Endothelial cell of umbilical vein (primary cell): ENCODE measurements around the gene UBXN2A. TPM values are rescaled to one million over a fixed set of nuclear protein-coding genes. Genes with fewer than 3 reads are reported as not detected.

Source experiments
- BruUV-seq: library from RNA; stranded (reverse); fragments of 400-500 nt; replicated peaks from 2 replicates; lab custom pipeline; 2021; lab: Mats Ljungman, UMichigan
- CTCF ChIA-PET: fragments of 300-600, 350-600 bp; sonication (Branson Sonifier 250); formaldehyde crosslinking; loops from one replicate; lab custom pipeline; 2021; ENCODE audit warnings: antibody characterized with exemption, inconsistent platforms; lab: Charles Lee
- POLR2A ChIA-PET: fragments of 300-600, 350-600 bp; sonication (Branson Sonifier 250); formaldehyde crosslinking; loops from one replicate; lab custom pipeline; 2021; ENCODE audit warnings: antibody characterized with exemption, inconsistent platforms; lab: Charles Lee
- DNase-seq: peaks from one replicate; pipeline ENCODE4 v3.0.0-alpha.2; 2011; ENCODE audit warnings: low read depth, low spot score
- FAIRE-seq: peaks from 2 replicates; lab custom pipeline; 2011; peaks lifted over from hg19 to GRCh38; lab: Jason Lieb, UNC
- H2AFZ ChIP-seq: 2 replicates; pipeline ENCODE4 v1.6.0; 2012; ENCODE audit warnings: low read depth, low read length, control low read depth, inconsistent platforms
- H3K27ac ChIP-seq: 2 replicates; pipeline ENCODE4 v1.5.1; 2011; ENCODE audit warnings: low read depth, mild to moderate bottlenecking, control low read depth, low read length, moderate library complexity; ENCODE audit not compliant: insufficient read depth
- H3K27me3 ChIP-seq, 2 experiments: 2 replicates each; pipeline versions ENCODE4 v1.6.0 to v1.6.1; 2011; ENCODE audit warnings: low read length in 2 of 2, mixed read lengths in 1 of 2; ENCODE audit not compliant: control insufficient read depth in 2 of 2, insufficient read depth in 2 of 2
- H3K36me3 ChIP-seq, 2 experiments: 2 replicates in 1 of 2; 3 replicates in 1 of 2; pipeline ENCODE4 v1.5.1; 2011; ENCODE audit warnings: low read length in 2 of 2, mild to moderate bottlenecking in 1 of 2, moderate library complexity in 1 of 2; ENCODE audit not compliant: control insufficient read depth in 2 of 2, insufficient read depth in 2 of 2; ENCODE audit errors: extremely low read depth in 1 of 2
- H3K4me1 ChIP-seq: 3 replicates; pipeline ENCODE4 v1.5.1; 2011; ENCODE audit warnings: mild to moderate bottlenecking, low read length; ENCODE audit not compliant: control insufficient read depth, insufficient read depth; ENCODE audit errors: extremely low read depth
- H3K4me2 ChIP-seq: 2 replicates; pipeline ENCODE4 v1.6.1; 2011; ENCODE audit warnings: low read length, control low read depth, mixed read lengths; ENCODE audit not compliant: insufficient read depth
- H3K4me3 ChIP-seq, 3 experiments: fragments of 200-600 bp in 1 of 3; sonication (generic), shearing (Covaris generic) in 1 of 3; replicated peaks in 1 of 3; 2 replicates each; pipeline ENCODE4 v1.5.1; 2011 to 2016; ENCODE audit warnings: control low read depth in 3 of 3, low read length in 3 of 3, mild to moderate bottlenecking in 2 of 3, inconsistent platforms in 1 of 3, low read depth in 1 of 3, moderate library complexity in 1 of 3; ENCODE audit not compliant: insufficient read depth in 1 of 3
- H3K79me2 ChIP-seq: 2 replicates; pipeline ENCODE4 v1.6.0; 2012; ENCODE audit warnings: low read length, inconsistent platforms; ENCODE audit not compliant: control insufficient read depth, insufficient read depth
- H3K9ac ChIP-seq: replicated peaks from 2 replicates; pipeline ENCODE3; 2011; ENCODE audit warnings: low read length, control low read depth; ENCODE audit not compliant: insufficient read depth; ENCODE audit errors: extremely low read depth
- H3K9me1 ChIP-seq: replicated peaks from 3 replicates; pipeline ENCODE4 v1.6.0; 2011; ENCODE audit warnings: mild to moderate bottlenecking, low read length; ENCODE audit not compliant: control insufficient read depth, insufficient read depth; ENCODE audit errors: extremely low read depth
- H3K9me3 ChIP-seq: replicated peaks from 2 replicates; pipeline ENCODE4 v1.5.1; 2012; ENCODE audit warnings: low read length, inconsistent platforms; ENCODE audit not compliant: control insufficient read depth, insufficient read depth
- H4K20me1 ChIP-seq: replicated peaks from 2 replicates; pipeline ENCODE3; 2011; ENCODE audit warnings: mild to moderate bottlenecking, low read length; ENCODE audit not compliant: control insufficient read depth, insufficient read depth; ENCODE audit errors: extremely low read depth
- CTCF ChIP-seq, 2 donors: IDR thresholded peaks; 1 replicate in 1 of 2; 2 replicates in 1 of 2; pipeline ENCODE4 v1.5.1; 2011; ENCODE audit warnings: low read length in 2 of 2, mild to moderate bottlenecking in 2 of 2, moderate library complexity in 2 of 2, control low read depth in 1 of 2, inconsistent platforms in 1 of 2, low read depth in 1 of 2; ENCODE audit not compliant: insufficient read depth in 1 of 2; ENCODE audit errors: extremely low read depth in 1 of 2
- EZH2 ChIP-seq: IDR thresholded peaks from 2 replicates; pipeline ENCODE4 v1.6.1; 2012; ENCODE audit warnings: borderline replicate concordance, low read depth, mild to moderate bottlenecking, moderate library complexity, low read length, inconsistent platforms; ENCODE audit not compliant: severe bottlenecking
- FOS ChIP-seq: IDR thresholded peaks from 2 replicates; pipeline ENCODE4 v1.6.1; 2011; ENCODE audit warnings: mild to moderate bottlenecking, low read length, moderate library complexity, borderline replicate concordance; ENCODE audit not compliant: insufficient read depth
- GATA2 ChIP-seq: IDR thresholded peaks from 2 replicates; pipeline ENCODE4 v1.7.0; 2011; ENCODE audit warnings: low read depth, mild to moderate bottlenecking, moderate library complexity, mixed read lengths, low read length; ENCODE audit not compliant: insufficient read length, insufficient read depth
- JUN ChIP-seq: IDR thresholded peaks from 2 replicates; pipeline ENCODE4 v1.6.1; 2011; ENCODE audit warnings: borderline replicate concordance, low read depth; ENCODE audit not compliant: insufficient read length, insufficient read depth
- MAX ChIP-seq: IDR thresholded peaks from 2 replicates; pipeline ENCODE4 v1.6.1; 2011; ENCODE audit not compliant: insufficient read depth, insufficient read length
- MYC ChIP-seq: IDR thresholded peaks from one replicate; pipeline ENCODE4 v1.6.1; 2011; ENCODE audit warnings: mild to moderate bottlenecking, low read depth, low read length
- POLR2A ChIP-seq: IDR thresholded peaks from 2 replicates; pipeline ENCODE4 v1.6.1; 2012; ENCODE audit warnings: low read depth, mild to moderate bottlenecking, control low read depth, low read length
- POLR2AphosphoS5 ChIP-seq: IDR thresholded peaks from 2 replicates; pipeline ENCODE4 v1.6.1; 2012; ENCODE audit warnings: low read depth, mild to moderate bottlenecking, control low read depth, low read length, moderate library complexity; ENCODE audit not compliant: insufficient read depth
- dilution Hi-C: fragments of 300-500 bp; cut with MboI; formaldehyde crosslinking; loops from one replicate; pipeline ENCODE4 v1.15.0; 2019; ENCODE audit warnings: low sequenced_read_pairs; ENCODE audit not compliant: extremely low pct_ligation_motif_present
- intact Hi-C: fragments of 100-400 bp; cut with micrococcal nuclease; formaldehyde crosslinking; loops from one replicate; pipeline ENCODE4 v1.10.0; 2022
- polyA plus RNA-seq, 4 experiments: library from polyadenylated mRNA; depleted of rRNA in 3 of 4; stranded (reverse) in 3 of 4; unstranded in 1 of 4; fragments of >200 nt; gene quantifications; 2 replicates each; pipeline versions ENCODE4 v1.2.1 to v1.2.3, GENCODE V29; 2011 to 2012; ENCODE audit warnings: missing spikeins in 1 of 4
- total RNA-seq: library from RNA; stranded (reverse); gene quantifications from 2 replicates; pipeline ENCODE4 v1.2.3, GENCODE V29; 2021

The UBXN2A gene
- total and polyA plus RNA-seq, 2 donors (not counting 3 experiments of a cell fraction or from before 2014, with no cell fraction given) = 3.6 to 19.0 TPM

GRCh38 chr2:23934259-23934658, 6.0 kb upstream of the UBXN2A start:
- Histone ChIP-seq H3K4me2 (no peak overlapping the region), H3K9me3 (no peaks in the 10 kb centered on the region), H3K36me3 (no peaks in the 10 kb centered on the region), H2AFZ (no peak overlapping the region), H3K9ac (no peak overlapping the region), H3K79me2 (no peaks in the 10 kb centered on the region), H3K4me1 (peaks cover 3% of the 10 kb centered on the region), H4K20me1 (no peaks in the 10 kb centered on the region), H3K27ac (no peak overlapping the region), H3K9me1 (no peaks in the 10 kb centered on the region), H3K27me3 (no peaks in the 10 kb centered on the region), H3K4me3 (no peak overlapping the region)
- intact Hi-C loops = no loop called here
- POLR2A ChIA-PET = no interaction called here
- no peak for TF ChIP-seq EZH2
- TF ChIP-seq POLR2A = no peak
- TF ChIP-seq CTCF (IDR thresholded peaks at IDR 0.05; ENCODE audit: extremely low read depth in 1 of 2, insufficient read depth in 1 of 2, low read depth in 1 of 2, low read length in 2 of 2) = no peak
- TF ChIP-seq JUN = no peak
- no peak for TF ChIP-seq FOS
- no peak for TF ChIP-seq GATA2
- no peak for TF ChIP-seq POLR2AphosphoS5
- TF ChIP-seq MAX = no peak
- no peak for TF ChIP-seq MYC
- no peak for FAIRE-seq
- BruUV-seq = no TSS peak
- CTCF ChIA-PET = no interaction called here
- DNase-seq = no peak
- dilution Hi-C loops = no loop called here
